ENCODE results near the gene CBFA2T3.

DNA sequence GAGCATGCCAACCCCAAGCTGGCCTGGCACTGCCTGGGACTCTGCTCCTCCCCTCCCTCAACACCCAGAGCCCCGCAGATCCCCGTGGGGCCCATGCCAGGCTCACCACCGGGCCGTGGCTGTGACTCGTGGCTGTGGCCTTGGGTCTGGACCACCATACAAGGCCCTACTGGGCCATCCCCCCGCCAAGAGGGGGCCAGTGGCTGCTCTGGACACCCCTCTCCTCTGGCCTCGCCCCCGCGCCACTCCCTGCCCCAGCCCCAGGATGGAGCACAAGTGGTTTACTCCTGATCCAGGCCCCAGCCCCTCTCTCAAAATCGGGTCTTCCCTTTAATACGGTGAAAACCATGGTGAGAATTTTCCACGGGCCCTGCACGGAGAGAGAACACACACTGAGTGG is 113.6 kb downstream of the CBFA2T3 start:
- TF ChIP-seq EZH2 (IDR thresholded peaks at IDR 0.05; ENCODE audit: borderline replicate concordance, low read depth, low read length, severe bottlenecking) (no peak), CTCF (IDR thresholded peaks at IDR 0.05; ENCODE audit: borderline replicate concordance, extremely low read depth, low read length, poor library complexity, severe bottlenecking) (no peak)

Data from DND-41 (cell line).